ENCODE results near the gene UGT1A10.

UGT1A10 gene

GRCh38 chr2:233801357-233802131 is 165.3 kb downstream of the UGT1A10 start:
- in situ Hi-C loops (cut with MboI; ENCODE audit: low sequenced_read_pairs): no loop called here

GRCh38 chr2:233802132-233802815 is 166.0 kb downstream of the UGT1A10 start:
- in situ Hi-C loops (cut with MboI; ENCODE audit: low sequenced_read_pairs): no loop called here

- in situ Hi-C loops (cut with MboI; ENCODE audit: low sequenced_read_pairs): no loop called here
These were observed 167.2 kb downstream of the UGT1A10 start for GRCh38 chr2:233803292-233803911.

GRCh38 chr2:233803994-233804393 is 167.7 kb downstream of the UGT1A10 start:
- in situ Hi-C loops (cut with MboI; ENCODE audit: low sequenced_read_pairs): no loop called here

- in situ Hi-C loops (cut with MboI; ENCODE audit: low sequenced_read_pairs): no loop called here
These were observed 171.1 kb downstream of the UGT1A10 start for GRCh38 chr2:233807215-233807865.

- in situ Hi-C loops (cut with MboI; ENCODE audit: low sequenced_read_pairs): no loop called here
These were observed 172.0 kb downstream of the UGT1A10 start for GRCh38 chr2:233807966-233808935.

- in situ Hi-C loops (cut with MboI; ENCODE audit: low sequenced_read_pairs): no loop called here
These were observed 174.1 kb downstream of the UGT1A10 start for GRCh38 chr2:233810385-233810784.

GRCh38 chr2:233811087-233811486 is 174.8 kb downstream of the UGT1A10 start:
- in situ Hi-C loops (cut with MboI; ENCODE audit: low sequenced_read_pairs): no loop called here

GRCh38 chr2:233811732-233812131 is 175.5 kb downstream of the UGT1A10 start:
- in situ Hi-C loops (cut with MboI; ENCODE audit: low sequenced_read_pairs): no loop called here

- in situ Hi-C loops (cut with MboI; ENCODE audit: low sequenced_read_pairs): no loop called here
These were observed 177.2 kb downstream of the UGT1A10 start for GRCh38 chr2:233813236-233814055.

GRCh38 chr2:233814056-233814835 is 178.0 kb downstream of the UGT1A10 start:
- in situ Hi-C loops (cut with MboI; ENCODE audit: low sequenced_read_pairs): no loop called here

- in situ Hi-C loops (cut with MboI; ENCODE audit: low sequenced_read_pairs): no loop called here
These were observed 179.6 kb downstream of the UGT1A10 start for GRCh38 chr2:233815861-233816260.

GRCh38 chr2:233816334-233816733 is 180.1 kb downstream of the UGT1A10 start:
- in situ Hi-C loops (cut with MboI; ENCODE audit: low sequenced_read_pairs): no loop called here

GRCh38 chr2:233816771-233817170 is 180.5 kb downstream of the UGT1A10 start:
- in situ Hi-C loops (cut with MboI; ENCODE audit: low sequenced_read_pairs): no loop called here

- in situ Hi-C loops (cut with MboI; ENCODE audit: low sequenced_read_pairs): no loop called here
These were observed 181.2 kb downstream of the UGT1A10 start for GRCh38 chr2:233817361-233817911.

GRCh38 chr2:233817995-233818638 is 181.9 kb downstream of the UGT1A10 start:
- in situ Hi-C loops (cut with MboI; ENCODE audit: low sequenced_read_pairs): no loop called here

GRCh38 chr2:233818639-233819621 is 182.7 kb downstream of the UGT1A10 start:
- in situ Hi-C loops (cut with MboI; ENCODE audit: low sequenced_read_pairs): no loop called here
